H1 (cell line): ENCODE results near the gene KCNK2. TPM values are rescaled to one million over a fixed set of nuclear protein-coding genes. Genes with fewer than 3 reads are reported as not detected.
"Not testable (repeated sequence)": the region's sequence is repeated elsewhere in the genome, so short reads cannot be mapped to it uniquely, and the experiment has no call there.

Experiments used
- CTCF ChIA-PET: fragments of 300-600 bp; sonication (Branson Sonifier 250); formaldehyde crosslinking; loops from one replicate; lab custom pipeline; 2021; ENCODE audit not compliant: partially characterized antibody; lab: Charles Lee
- POLR2A ChIA-PET: fragments of 300-600 bp; sonication (Branson Sonifier 250); formaldehyde crosslinking; loops from one replicate; lab custom pipeline; 2021; ENCODE audit warnings: inconsistent platforms; ENCODE audit not compliant: partially characterized antibody; lab: Charles Lee
- DNase-seq, 2 experiments: peaks; one replicate each; pipeline versions ENCODE4 v3.0.0 to v3.0.0-alpha.2; 2010 to 2022; ENCODE audit warnings: low spot score in 2 of 2, low read depth in 1 of 2, mixed read lengths in 1 of 2
- FAIRE-seq: peaks from 2 replicates; lab custom pipeline; 2011; peaks lifted over from hg19 to GRCh38; lab: Jason Lieb, UNC
- H2AFZ ChIP-seq: 2 replicates; pipeline ENCODE4 v1.8.1; 2012; ENCODE audit warnings: low read length, inconsistent platforms
- H2AK5ac ChIP-seq: 2 replicates; pipeline ENCODE4 v1.6.1; 2013; ENCODE audit warnings: low read depth, low read length
- H2BK120ac ChIP-seq: replicated peaks from 2 replicates; pipeline ENCODE3; 2013; ENCODE audit warnings: low read depth, low read length, inconsistent platforms
- H2BK12ac ChIP-seq: 2 replicates; pipeline ENCODE4 v1.6.1; 2013; ENCODE audit warnings: low read depth, low read length
- H2BK15ac ChIP-seq: 2 replicates; pipeline ENCODE4 v1.6.1; 2013; ENCODE audit warnings: low read length
- H2BK20ac ChIP-seq: 2 replicates; pipeline ENCODE4 v1.6.1; 2013; ENCODE audit warnings: low read length
- H2BK5ac ChIP-seq: 2 replicates; pipeline ENCODE4 v1.6.1; 2013; ENCODE audit warnings: low read depth, low read length
- H3K14ac ChIP-seq: 2 replicates; pipeline ENCODE4 v1.6.1; 2013; ENCODE audit warnings: inconsistent platforms; ENCODE audit not compliant: insufficient read length
- H3K18ac ChIP-seq: 2 replicates; pipeline ENCODE4 v1.6.1; 2013; ENCODE audit warnings: low read length; ENCODE audit errors: extremely low read depth
- H3K23ac ChIP-seq: 2 replicates; pipeline ENCODE4 v1.6.1; 2013; ENCODE audit warnings: inconsistent platforms; ENCODE audit not compliant: insufficient read length
- H3K23me2 ChIP-seq: 2 replicates; pipeline ENCODE4 v1.6.1; 2013; ENCODE audit warnings: low read depth, low read length
- H3K27ac ChIP-seq: 2 replicates; pipeline ENCODE4 v1.6.1; 2011; ENCODE audit warnings: low read depth, low read length, inconsistent platforms
- H3K27me3 ChIP-seq, 4 experiments: replicated peaks in 1 of 4; 1 replicate in 1 of 4; 2 replicates in 3 of 4; pipeline versions ENCODE4 v1.6.1 to v1.8.1; 2011 to 2013; ENCODE audit warnings: low read length in 3 of 4, mild to moderate bottlenecking in 3 of 4, inconsistent platforms in 2 of 4, mixed read lengths in 2 of 4, moderate library complexity in 1 of 4; ENCODE audit not compliant: control insufficient read depth in 3 of 4, insufficient read depth in 3 of 4; ENCODE audit errors: extremely low read depth in 1 of 4
- H3K36me3 ChIP-seq, 4 experiments: 2 replicates each; pipeline versions ENCODE4 v1.6.1 to v1.8.1; 2011 to 2013; ENCODE audit warnings: mild to moderate bottlenecking in 4 of 4, low read length in 3 of 4, moderate library complexity in 2 of 4, control low read depth in 1 of 4, inconsistent platforms in 1 of 4; ENCODE audit not compliant: insufficient read depth in 4 of 4, control insufficient read depth in 2 of 4
- H3K4ac ChIP-seq: replicated peaks from 2 replicates; pipeline ENCODE3; 2013; ENCODE audit warnings: low read length, low read depth, mixed read lengths, inconsistent platforms; ENCODE audit not compliant: insufficient read length
- H3K4me1 ChIP-seq, 4 experiments: replicated peaks in 1 of 4; 1 replicate in 1 of 4; 2 replicates in 3 of 4; pipeline versions ENCODE4 v1.6.1 to v1.8.1; 2011 to 2013; ENCODE audit warnings: low read length in 3 of 4, inconsistent platforms in 2 of 4, mixed read lengths in 1 of 4; ENCODE audit not compliant: insufficient read depth in 4 of 4, control insufficient read depth in 3 of 4
- H3K4me2 ChIP-seq, 2 experiments: 2 replicates each; pipeline versions ENCODE4 v1.6.1 to v1.8.1; 2011 to 2013; ENCODE audit warnings: low read depth in 2 of 2, low read length in 2 of 2, control low read depth in 1 of 2, inconsistent platforms in 1 of 2, mild to moderate bottlenecking in 1 of 2; ENCODE audit not compliant: insufficient read depth in 1 of 2
- H3K4me3 ChIP-seq, 4 experiments: fragments of 200-600, 300-600 bp in 1 of 4; sonication (generic), shearing (Covaris generic), sonication (Bioruptor Twin) in 1 of 4; 2 replicates each; pipeline versions ENCODE4 v1.5.1 to v1.8.1; 2011 to 2016; ENCODE audit warnings: low read length in 4 of 4, low read depth in 3 of 4, control low read depth in 2 of 4, inconsistent platforms in 2 of 4, mild to moderate bottlenecking in 2 of 4, mixed read lengths in 1 of 4, moderate library complexity in 1 of 4; ENCODE audit not compliant: insufficient read depth in 2 of 4; ENCODE audit errors: extremely low read depth in 1 of 4
- H3K56ac ChIP-seq: replicated peaks from 2 replicates; pipeline ENCODE3; 2013; ENCODE audit warnings: low read depth, mild to moderate bottlenecking, mixed read lengths, low read length, inconsistent platforms; ENCODE audit not compliant: insufficient read length
- H3K79me1 ChIP-seq: 2 replicates; pipeline ENCODE4 v1.6.1; 2013; ENCODE audit warnings: low read depth, low read length, control low read depth
- H3K79me2 ChIP-seq, 2 experiments: 2 replicates each; pipeline versions ENCODE4 v1.6.1 to v1.8.1; 2012 to 2013; ENCODE audit warnings: low read length in 2 of 2, mild to moderate bottlenecking in 2 of 2, inconsistent platforms in 1 of 2; ENCODE audit not compliant: insufficient read depth in 2 of 2, control insufficient read depth in 1 of 2
- H3K9ac ChIP-seq, 4 experiments: replicated peaks in 1 of 4; 1 replicate in 1 of 4; 2 replicates in 3 of 4; pipeline versions ENCODE4 v1.6.1 to v1.8.1; 2011 to 2013; ENCODE audit warnings: low read depth in 3 of 4, low read length in 3 of 4, control low read depth in 2 of 4, mild to moderate bottlenecking in 2 of 4, moderate library complexity in 2 of 4, inconsistent platforms in 1 of 4; ENCODE audit errors: extremely low read depth in 1 of 4
- H3K9me3 ChIP-seq, 2 experiments: 2 replicates each; pipeline versions ENCODE4 v1.6.1 to v1.8.1; 2012 to 2013; ENCODE audit warnings: mild to moderate bottlenecking in 2 of 2, moderate library complexity in 2 of 2, control low read depth in 1 of 2, inconsistent platforms in 1 of 2, low read depth in 1 of 2, low read length in 1 of 2, mixed read lengths in 1 of 2; ENCODE audit not compliant: insufficient read depth in 2 of 2
- H4K20me1 ChIP-seq, 2 experiments: replicated peaks in 1 of 2; 2 replicates each; pipeline versions ENCODE3 to v1.8.1; 2011 to 2013; ENCODE audit warnings: inconsistent platforms in 2 of 2, low read length in 2 of 2, mild to moderate bottlenecking in 1 of 2; ENCODE audit not compliant: insufficient read depth in 2 of 2, control insufficient read depth in 1 of 2
- H4K5ac ChIP-seq: 2 replicates; pipeline ENCODE4 v1.6.1; 2013; ENCODE audit warnings: low read length, low read depth, mixed read lengths, inconsistent platforms; ENCODE audit not compliant: insufficient read length
- H4K8ac ChIP-seq: 2 replicates; pipeline ENCODE4 v1.8.0; 2013; ENCODE audit warnings: mild to moderate bottlenecking, moderate library complexity, low read length, inconsistent platforms; ENCODE audit not compliant: insufficient read depth; ENCODE audit errors: extremely low read depth
- H4K91ac ChIP-seq: replicated peaks from 2 replicates; pipeline ENCODE3; 2013; ENCODE audit warnings: low read length, mixed read lengths, inconsistent platforms; ENCODE audit not compliant: insufficient read length
- WGBS, 2 experiments: shearing (Covaris generic) in 1 of 2; methylation state at CpG; one replicate each; pipeline versions ENCODE4 v1.1.6 to v1.1.7; 2013 to 2015; ENCODE audit warnings: low lambda C conversion rate in 2 of 2, mixed read lengths in 2 of 2, inconsistent platforms in 1 of 2, low coverage in 1 of 2, missing lambda C conversion rate in 1 of 2; ENCODE audit not compliant: insufficient replicate concordance in 2 of 2, insufficient coverage in 1 of 2, insufficient read length in 1 of 2; ENCODE audit errors: extremely low coverage in 1 of 2, missing lambda C conversion rate in 1 of 2; 5-methylcytosine and 5-hydroxymethylcytosine counted together
- polyA plus RNA-seq, 7 experiments: library from polyadenylated mRNA; depleted of rRNA in 3 of 7; stranded (reverse) in 5 of 7; unstranded in 2 of 7; fragments of >200 nt in 5 of 7; fragments of 200-250 nt in 2 of 7; gene quantifications; 1 replicate in 5 of 7; 2 replicates in 1 of 7; 4 replicates in 1 of 7; pipeline versions ENCODE4 v1.2.1 to v1.2.3, GENCODE V29; 2011 to 2013; ENCODE audit warnings: missing spikeins in 2 of 7, mixed read lengths in 2 of 7
- total RNA-seq: library from RNA; stranded (reverse); fragmentation: NEBNext Ultra II Directional; extraction: Animal tissue kit (Norgen Biotek cat#: 25700); gene quantifications from 2 replicates; pipeline ENCODE4 v1.2.1, GENCODE V29; 2021

The KCNK2 gene
- total and polyA plus RNA-seq, 2 of the 8 experiments (the other 6 are each of a cell fraction or from before 2014, with no cell fraction given): 0.59 to 1.2 TPM

- H4K20me1 ChIP-seq, H2BK120ac ChIP-seq, H2BK20ac ChIP-seq, H3K23ac ChIP-seq, H4K8ac ChIP-seq, H3K23me2 ChIP-seq, H3K4me3 ChIP-seq, H4K91ac ChIP-seq, H3K4me1 ChIP-seq, DNase-seq, H3K9me3 ChIP-seq, H2AFZ ChIP-seq, FAIRE-seq, H2AK5ac ChIP-seq, H3K27ac ChIP-seq, H2BK15ac ChIP-seq, H3K79me1 ChIP-seq, H4K5ac ChIP-seq, H3K4me2 ChIP-seq, H3K9ac ChIP-seq, H3K36me3 ChIP-seq, H3K4ac ChIP-seq, H3K27me3 ChIP-seq, H3K79me2 ChIP-seq, POLR2A ChIA-PET, H3K14ac ChIP-seq, H3K56ac ChIP-seq, H2BK5ac ChIP-seq, H2BK12ac ChIP-seq, H3K18ac ChIP-seq: not testable (repeated sequence)
- WGBS, 2 experiments: 85% methylated on average over 4 of the region's 4 CpGs; no CpG with 5 or more reads in 1 of the 2 experiments
- CTCF ChIA-PET: interaction anchor here (1.2 kb wide), 1 partner anchor 18 kb away, joined by 3 read pairs; no protein-coding TSS in a partner anchor
These were observed 80.6 kb downstream of the KCNK2 start for GRCh38 chr1:215163144-215163543.
